TTC549 (cell line): ENCODE measurements around the gene SDF4.

ENCODE experiments used
- FAIRE-seq: peaks from 2 replicates; lab custom pipeline; 2012; peaks lifted over from hg19 to GRCh38; lab: Jason Lieb, UNC

SDF4 gene

DNA sequence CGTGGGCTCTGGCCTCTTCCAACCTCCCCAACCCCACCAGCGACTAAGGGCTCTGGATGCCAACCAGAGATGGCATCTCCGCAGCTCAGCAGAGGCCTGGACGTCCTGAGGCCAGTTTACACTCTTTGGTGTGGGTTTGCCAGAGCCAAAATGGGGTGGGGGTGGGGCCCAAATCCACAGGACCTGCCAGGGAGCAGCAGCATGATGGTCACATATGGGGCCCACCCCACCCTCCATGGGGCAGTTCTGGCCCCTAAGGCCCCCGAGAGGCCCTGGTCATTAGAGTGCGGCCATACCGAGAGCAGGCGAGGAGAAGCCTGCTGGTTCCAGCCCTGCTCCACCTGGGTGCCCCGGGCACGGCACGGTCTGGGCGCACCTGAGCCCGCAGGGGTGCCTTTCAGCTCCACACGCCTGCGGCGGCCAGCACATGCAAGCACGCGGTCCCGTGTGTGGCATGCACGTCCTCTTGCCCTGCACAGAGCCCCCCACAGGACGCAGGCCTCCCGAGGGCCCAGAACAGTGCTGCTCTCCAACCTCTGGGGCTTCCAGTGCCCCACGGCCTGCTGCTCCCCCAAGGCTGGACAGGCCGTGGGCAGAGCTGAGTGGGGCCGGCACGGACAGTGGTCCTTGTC lies 9.9 kb upstream of the SDF4 start:
- FAIRE-seq = no peak

DNA sequence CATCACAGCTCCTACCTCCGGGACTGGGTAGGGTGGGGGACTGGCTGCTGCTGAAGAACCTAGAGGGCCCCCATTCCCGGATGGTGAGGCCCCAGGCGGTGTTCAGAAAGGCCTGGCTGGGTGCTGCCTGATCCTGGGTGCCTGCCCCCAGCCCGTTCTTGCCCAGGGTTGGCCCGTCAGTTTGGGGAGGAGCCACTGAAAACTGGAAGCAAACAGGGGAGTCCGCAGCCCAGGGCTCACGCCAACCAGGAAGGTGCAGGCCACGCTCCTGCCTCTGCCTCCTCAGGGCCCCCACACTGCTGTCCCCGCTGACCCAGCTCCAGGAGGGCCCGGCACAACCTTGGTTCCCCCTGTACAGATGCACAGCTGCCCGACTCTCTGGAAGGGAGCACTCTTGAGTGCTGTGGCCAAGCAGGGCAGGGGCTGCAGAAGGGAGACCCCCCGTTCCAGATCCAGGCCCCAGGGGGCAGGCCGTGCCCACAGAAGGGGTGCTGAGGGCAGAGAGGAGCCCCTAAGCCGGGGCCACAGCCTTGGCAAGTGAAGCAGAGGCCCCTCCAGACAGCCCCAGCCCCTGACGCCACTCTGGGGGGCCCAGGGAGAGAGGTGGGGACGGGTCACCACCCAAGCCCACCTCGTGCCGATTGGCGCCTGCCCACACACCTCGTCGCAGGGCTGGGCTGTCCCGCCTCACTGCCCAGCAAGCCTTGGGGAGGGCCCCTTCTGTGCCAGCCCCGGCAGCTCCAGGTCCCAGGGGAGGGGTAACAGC lies 9.2 kb upstream of the SDF4 start:
- no peak for FAIRE-seq

DNA sequence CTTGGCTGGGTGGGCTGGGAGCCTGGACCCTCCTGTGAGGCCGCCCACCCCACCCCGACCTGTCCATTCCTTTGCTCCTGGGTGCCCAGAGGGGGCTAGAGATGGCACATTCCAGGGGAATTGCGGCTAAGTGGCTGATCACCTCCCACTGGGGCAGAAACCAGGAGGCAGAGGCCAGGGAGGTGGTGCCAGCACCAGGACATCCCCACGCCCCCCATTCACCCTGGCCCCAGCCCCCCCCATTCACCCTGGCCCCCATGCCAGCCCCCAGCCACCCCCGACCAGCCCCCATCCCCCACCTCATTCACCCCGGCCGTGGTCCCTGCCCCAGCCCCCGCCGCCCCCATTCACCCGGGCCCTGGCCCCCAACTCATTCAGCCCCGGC lies 8.5 kb upstream of the SDF4 start:
- FAIRE-seq = no peak

DNA sequence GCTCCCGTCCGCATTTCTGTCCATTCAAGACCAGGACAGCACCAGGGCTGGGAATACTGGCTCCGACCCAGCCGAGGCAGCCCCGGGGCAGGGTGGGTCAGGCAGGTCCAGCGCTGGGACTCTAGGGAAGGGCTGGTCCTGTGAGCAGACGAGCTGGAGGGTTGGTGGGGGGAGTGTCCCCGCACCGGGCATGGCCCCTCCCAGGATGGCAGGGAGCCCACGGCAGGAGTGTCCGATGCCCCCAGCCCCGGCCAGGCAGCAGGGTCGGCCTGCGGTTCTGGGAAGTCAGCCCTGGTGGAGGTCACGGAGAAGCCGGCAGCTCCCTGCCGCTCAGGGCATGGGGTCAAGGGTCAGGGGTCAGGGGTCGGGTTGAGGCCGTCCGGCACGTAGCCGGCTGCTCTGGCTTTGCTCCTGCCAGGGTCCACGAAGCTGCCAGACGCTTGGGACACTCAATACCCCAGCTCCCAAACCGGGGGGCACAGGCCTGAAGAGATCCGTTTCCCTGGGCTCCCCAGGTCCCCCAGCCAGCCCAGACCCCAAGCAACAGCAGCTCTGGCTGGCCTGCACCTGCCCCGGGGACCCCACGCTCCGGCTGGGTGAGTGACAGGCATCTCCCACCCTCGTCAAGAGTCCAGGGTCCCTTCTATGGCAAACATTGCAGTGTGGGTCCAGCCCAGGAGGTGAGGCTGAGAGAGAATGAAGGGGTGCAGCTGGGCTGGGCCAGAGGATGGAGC lies 8.0 kb upstream of the SDF4 start:
- no peak for FAIRE-seq

DNA sequence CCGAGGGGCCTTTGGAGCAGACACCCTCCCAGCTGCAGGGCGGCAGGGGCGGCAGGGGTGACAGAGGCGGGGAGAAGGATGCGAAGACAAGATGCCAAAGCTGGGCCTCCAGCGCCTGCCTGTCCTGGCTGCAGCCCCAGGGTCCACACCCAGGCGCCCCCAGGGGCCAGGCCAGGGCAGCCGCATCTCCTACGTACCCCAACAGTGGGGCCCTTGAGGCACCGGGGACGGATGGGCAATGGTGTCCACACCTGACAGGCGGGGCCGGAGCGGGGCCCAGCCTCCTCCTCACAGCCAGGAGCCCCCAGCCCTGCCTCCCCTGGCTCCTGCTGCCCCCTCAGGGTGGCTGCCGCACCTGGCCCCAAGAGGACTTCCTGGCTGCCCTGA lies 7.4 kb upstream of the SDF4 start:
- no peak for FAIRE-seq

DNA sequence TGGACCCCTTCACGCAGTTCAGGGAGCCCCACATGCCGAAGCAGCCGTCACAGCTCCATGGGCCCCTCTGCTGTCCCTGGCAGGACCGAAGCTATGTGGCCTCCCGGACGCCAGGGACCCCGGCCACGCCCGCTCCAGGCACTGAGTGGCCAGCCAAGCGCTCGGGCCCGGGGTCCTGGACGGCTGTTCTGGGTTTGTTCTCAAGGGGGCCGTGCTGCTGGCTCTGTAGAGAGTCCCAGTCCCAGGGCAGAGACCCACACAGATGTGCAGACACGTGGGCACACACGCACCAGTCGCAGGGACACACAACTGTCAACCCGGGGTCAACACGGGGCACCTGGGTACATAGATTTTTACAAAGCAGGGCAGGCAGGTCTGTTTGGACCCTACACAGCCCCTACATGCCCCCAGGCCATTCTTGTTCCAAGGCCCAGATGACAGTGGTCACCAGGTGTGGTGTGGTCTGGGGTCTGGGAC lies 6.9 kb upstream of the SDF4 start:
- no peak for FAIRE-seq

DNA sequence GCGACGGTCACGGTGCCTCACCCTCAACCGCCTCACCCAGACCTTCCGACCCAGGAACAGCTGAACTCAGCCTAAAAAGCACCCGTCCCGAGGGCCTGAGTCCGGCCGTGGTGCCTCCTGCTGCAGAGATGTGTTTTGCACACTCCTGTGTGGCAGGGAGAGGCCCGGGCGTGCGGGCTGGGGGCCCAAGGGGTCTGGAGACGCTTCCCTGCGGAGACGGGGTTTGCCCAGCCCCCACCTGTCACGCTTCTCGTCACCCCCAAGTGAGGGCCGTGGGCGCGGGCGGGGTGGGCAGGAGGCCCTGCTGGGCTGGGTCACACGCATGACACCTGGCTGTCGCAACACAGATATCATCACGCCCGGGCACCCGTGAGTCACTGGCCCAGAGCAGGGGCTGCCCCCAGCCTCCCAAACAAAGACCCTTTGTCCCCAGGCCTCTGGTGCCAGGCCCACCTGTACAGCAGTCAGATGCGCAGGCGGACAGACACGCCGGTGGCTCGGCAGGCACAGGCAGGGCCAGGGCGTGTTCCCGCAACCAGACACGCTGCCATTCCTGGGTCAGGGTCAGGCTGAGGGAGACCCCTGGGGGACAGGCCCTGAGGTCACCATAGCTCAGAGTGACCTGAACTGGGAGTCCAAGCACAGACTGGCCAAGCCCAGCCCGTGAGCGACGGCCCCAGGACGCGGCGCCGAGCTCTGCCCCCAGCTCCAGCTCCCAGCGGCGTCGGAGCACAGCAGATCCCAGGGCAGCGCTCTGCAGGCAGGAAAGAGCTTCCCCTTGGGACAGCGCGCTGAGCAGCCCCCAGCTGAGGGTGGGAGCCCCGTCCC lies 6.3 kb upstream of the SDF4 start:
- FAIRE-seq = no peak

DNA sequence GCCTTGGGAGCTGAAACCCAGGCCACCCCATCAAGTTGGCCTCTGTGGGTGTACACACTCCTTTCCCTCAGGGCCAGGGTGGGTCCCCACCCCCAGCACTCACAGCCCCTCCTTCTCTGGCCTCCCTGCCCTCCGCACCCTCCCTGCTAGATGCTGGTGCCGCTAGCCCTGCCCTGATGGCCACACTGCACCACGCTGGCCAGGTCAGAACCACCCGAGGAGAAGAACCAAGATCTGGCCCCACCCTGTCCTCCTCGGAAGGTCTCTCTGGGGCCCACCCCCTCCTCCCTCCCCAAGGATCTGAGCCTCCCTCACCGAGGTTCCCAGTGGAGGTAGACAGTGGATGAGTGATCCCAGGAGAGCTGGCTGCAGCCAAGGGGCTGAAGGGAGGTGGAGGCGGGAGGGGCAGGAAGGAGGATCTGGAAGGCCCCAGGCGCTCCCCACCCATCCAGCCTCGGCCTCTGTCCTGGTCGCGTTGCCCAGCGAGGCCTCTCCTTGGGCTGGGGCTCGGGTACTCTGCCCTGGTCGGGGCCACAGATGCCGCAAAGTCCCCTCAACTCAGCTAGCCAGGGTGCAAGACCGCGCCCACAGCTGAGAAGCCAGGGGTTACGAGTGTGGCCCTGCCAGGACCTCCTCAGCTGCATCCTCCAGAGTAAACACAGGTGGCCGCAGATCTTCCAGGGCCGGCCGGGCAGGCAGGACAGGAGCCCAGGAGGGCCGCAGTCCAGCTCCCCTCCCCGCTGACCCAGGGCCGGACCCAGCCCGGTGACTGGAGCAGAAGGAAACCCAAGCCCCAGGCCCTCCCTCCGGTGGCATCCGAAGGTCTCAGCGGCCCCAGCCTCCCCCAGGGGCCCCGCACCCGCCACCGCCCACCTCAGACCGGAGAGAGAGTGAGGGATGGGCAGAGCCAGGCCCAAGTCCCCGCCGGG lies 5.4 kb upstream of the SDF4 start:
- no peak for FAIRE-seq

DNA sequence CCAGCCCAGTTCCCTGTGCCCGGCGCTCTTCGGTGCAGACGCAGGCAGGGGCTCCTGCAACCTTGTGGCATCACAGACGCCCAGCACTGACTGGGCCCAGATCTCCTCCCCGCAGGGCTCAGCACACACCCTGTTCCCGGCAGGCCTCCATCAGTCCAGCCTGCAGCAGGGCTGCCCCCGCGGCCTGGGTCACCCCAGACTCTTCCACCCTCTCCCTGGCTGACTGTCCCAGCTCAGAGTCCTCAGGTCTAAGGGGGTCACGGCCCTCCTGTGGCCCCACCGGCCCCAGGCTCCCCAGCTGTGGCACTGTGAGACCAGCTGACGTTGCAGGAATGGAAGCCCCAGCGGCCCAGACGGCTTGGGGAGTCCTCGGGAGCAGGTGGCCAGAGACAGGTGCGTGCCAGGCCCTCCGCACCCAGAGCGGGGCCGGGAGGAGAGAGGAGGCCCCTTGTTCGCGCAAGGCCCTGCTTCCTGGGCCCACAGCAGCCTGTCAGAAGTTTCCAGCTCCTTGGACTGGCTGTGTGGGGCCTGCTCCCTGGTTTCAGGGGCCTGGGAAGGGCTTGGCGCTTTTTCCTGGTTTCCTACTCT lies 4.5 kb upstream of the SDF4 start:
- FAIRE-seq = no peak

DNA sequence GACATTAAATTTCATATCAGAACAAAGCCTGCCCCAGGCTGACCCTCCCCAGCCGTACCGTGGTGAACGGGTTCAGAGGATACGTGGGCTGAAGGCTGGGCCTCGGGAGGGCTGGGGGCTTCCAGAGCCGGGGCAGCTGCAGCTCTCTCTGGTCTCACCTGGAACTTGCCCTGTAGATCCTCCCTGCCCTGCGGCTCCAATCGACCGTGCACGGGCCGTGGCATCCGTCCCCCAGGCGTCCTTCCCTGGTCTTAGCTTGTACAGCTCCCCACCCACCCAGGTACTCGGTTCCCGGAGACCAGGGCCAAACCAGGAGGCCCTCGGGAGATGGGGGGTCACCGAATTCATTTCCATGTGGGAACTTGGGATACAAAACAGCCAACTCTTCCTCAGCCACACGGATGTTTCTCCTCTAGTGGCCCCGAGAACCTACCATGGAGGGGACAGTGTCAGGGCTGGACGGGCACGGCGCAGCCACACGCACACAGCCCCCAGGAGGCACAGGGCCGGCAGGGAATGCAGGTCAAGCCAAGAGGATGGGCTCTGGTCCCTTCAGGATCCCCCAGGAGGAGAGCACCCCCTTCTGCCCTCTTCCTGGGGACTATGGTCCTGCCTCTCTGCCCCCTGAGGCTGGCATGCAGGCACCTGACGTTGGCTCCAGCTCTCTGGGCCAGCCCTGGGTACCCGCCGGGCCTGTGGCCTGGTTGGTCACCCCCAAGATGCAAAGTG lies 3.4 kb upstream of the SDF4 start:
- FAIRE-seq = no peak

DNA sequence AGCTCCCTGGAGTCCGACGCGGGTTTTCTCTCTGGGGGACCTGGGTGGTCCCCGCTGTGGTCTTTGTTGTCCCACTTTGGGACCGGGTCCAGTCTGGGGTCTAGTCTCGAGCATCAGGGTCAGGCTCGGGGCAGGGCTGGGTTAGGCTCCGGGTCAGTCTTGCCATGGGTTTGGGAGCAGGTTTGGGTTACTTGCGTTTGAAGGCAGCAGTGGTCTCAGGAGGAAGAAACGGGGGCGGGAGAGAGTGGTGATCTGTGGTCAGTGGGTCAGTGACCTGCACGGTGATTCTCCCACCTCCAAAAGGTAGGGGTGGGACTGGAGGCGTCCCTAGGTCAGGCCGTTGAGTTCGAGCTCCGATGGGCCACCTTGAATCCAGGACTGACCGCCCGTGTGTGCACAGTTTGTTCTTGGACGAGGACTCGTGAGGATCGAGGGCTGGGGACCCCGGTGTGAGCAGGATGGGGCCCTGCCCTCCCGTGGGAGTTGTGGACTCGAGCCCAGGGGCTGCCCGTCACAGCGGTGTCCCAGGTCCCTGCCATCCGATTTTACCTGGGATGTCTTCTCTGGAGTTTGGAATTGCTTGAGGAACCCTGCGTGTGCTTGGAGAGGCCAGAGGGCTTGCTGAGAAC lies 2.5 kb upstream of the SDF4 start:
- no peak for FAIRE-seq

DNA sequence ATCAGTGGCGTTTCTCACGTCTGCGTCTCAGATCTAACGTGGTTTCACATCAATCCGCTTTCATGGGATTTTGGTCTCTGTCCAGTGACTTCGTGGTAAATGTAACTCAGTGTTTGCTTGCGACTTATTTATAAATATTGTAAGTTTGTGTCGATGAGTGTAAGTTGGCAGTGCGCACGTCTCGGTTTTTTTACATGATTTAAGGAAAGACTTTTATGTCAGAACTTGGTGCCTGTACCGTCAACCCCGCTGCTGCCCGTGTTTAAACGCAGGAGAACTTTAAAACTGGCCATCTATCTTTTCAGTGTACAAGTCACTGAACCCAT lies 1.7 kb upstream of the SDF4 start:
- no peak for FAIRE-seq

DNA sequence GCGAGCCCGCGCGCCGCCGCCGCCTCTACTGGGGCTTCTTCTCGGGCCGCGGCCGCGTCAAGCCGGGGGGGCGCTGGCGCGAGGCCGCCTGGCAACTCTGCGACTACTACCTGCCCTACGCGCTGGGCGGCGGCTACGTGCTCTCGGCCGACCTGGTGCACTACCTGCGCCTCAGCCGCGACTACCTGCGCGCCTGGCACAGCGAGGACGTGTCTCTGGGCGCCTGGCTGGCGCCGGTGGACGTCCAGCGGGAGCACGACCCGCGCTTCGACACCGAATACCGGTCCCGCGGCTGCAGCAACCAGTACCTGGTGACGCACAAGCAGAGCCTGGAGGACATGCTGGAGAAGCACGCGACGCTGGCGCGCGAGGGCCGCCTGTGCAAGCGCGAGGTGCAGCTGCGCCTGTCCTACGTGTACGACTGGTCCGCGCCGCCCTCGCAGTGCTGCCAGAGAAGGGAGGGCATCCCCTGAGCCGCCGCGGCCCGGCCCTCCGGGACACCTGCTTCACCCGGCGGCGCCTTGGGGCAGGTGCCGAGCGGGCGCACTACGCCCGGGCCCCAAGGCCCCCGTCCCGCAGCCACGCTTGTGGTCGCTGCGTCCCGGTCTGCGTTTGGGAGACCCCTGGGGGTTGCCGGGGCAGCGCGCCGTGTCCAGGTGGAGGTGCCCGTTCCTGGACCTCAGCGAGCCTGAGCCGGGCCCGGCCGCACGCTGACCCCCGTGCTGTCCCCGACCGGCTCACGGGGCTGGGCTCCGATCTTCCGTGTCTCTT lies 1.2 kb upstream of the SDF4 start:
- no peak for FAIRE-seq

DNA sequence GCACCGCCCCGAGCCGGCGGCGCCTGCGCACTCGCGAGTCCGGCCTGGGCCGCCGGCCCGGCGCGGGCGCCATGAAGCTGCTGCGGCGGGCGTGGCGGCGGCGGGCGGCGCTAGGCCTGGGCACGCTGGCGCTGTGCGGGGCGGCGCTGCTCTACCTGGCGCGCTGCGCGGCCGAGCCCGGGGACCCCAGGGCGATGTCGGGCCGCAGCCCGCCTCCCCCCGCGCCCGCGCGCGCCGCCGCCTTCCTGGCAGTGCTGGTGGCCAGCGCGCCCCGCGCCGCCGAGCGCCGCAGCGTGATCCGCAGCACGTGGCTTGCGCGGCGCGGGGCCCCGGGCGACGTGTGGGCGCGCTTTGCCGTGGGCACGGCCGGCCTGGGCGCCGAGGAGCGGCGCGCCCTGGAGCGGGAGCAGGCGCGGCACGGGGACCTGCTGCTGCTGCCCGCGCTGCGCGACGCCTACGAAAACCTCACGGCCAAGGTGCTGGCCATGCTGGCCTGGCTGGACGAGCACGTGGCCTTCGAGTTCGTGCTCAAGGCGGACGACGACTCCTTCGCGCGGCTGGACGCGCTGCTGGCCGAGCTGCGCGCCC lies 501 bp upstream of the SDF4 start, which contains the start of gene B3GALT6:
Gene B3GALT6, plus strand, starts transcription at position 30 of the 588 bp plus-strand sequence. Its CDS starts 42 bp downstream, at position 72.
- no peak for FAIRE-seq

DNA sequence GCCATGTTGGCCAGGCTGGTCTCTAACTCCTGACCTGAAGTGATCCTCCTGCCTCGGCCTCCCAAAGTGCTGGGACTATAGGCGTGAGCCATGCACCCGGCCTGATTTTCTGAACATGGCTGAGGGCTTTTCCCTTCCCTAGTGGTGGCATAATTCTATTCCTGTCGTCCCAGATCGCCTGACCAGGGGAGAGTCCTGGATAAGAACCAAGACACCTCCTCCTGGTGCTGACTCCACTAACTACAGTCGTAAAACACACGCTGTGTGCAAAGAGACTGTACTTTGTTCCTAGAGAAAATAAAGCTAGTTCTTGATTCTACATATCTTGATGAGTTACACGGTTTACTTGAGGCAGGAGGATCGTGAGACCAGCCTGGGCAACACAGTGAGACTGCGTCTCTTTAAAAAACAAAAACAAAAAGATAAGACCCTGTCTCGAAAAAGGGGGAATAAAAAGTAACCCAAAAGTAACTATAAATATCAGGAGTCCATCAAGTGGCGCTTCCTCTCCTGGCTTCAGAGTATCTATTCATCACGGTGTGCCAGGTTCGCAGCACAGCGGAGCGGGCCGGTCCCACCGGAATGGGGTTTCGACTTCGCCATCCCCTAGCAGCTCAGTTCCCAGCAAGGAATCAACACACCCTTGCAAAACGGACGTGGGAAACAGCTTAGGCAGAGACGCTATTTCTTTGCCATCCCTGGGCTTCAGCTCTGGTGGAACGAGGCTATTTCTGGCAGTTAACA lies 973 bp downstream of the SDF4 start:
- no peak for FAIRE-seq

DNA sequence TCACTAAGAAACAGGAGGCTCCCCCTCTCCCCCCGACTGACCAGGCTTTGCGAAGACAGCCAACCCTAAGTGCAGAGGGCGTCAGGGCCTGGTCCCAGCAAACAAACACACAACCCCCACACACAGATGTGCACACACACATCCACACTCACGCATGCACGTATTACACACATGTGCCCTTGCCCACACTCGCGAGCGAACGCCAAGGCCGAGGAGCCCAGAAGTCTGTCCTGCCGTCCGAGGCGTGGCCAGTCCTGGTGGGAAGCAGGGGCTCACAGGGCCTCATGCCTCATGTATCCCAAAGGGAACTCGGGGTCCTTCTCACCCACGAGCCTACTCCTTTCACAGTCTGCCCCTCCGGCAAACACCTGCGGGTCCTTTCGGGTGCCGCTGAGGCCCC lies 2.0 kb downstream of the SDF4 start:
- FAIRE-seq = no peak

DNA sequence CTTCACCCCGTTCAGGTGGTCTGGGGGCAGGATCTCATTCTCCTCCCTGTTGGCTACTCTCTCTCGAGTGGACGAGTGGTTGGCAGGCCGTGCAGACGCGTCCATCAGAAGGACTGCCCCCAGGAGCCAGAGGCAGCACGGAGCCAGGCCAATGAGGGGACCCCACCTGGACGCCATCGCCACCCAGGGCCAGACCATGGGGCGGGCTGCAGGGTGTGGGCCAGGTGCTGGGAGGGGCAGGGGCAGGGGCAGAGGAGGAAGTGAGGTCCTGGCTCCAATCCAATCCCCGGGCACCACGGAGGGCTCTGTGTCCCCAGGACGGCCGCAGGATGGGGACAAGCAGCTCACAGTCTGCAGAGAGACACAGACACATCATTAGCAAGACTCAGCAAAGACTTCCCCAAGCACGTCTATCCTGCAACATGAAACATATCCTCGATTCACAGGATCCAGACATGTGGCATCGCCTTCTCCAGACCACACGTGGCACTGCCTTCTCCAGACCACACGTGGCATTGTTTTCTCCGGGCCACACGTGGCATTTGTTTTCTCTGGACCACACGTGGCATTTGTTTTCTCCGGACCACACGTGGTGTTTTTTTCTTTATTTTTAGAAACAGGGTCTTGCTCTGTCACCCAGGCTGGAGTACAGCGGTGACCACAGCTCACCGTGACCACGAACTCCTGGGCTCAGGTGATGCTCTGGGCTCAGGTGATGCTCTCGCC lies 3.0 kb downstream of the SDF4 start:
- FAIRE-seq = no peak
